Uterus (tissue), 4 donors: Measurements from ENCODE around the gene NQO2. TPM values are rescaled to one million over a fixed set of nuclear protein-coding genes. Genes with fewer than 3 reads are reported as not detected.

ENCODE experiments used
- DNase-seq, 2 donors: peaks; one replicate each; pipeline ENCODE4 v3.0.0-alpha.2; 2019 to 2020
- H3K27ac ChIP-seq, 2 donors: fragments of 200-600 bp; sonication (generic); 1 replicate in 1 of 2; 2 replicates in 1 of 2; pipeline ENCODE4 v1.5.1; 2016 to 2018
- H3K27me3 ChIP-seq, 2 donors: fragments of 200-600 bp; sonication (generic); one replicate each; pipeline ENCODE4 v1.5.1; 2018 to 2019; ENCODE audit warnings: control low read depth in 1 of 2
- H3K36me3 ChIP-seq, 2 donors: fragments of 200-600 bp; sonication (generic); one replicate each; pipeline ENCODE4 v1.5.1; 2019; ENCODE audit warnings: control low read depth in 1 of 2
- H3K4me1 ChIP-seq, 2 donors: fragments of 200-600 bp; sonication (generic); one replicate each; pipeline ENCODE4 v1.5.1; 2018 to 2019; ENCODE audit warnings: control low read depth in 1 of 2
- H3K4me3 ChIP-seq, 2 donors: fragments of 200-600 bp; sonication (generic); 1 replicate in 1 of 2; 2 replicates in 1 of 2; pipeline ENCODE4 v1.5.1; 2018 to 2019; ENCODE audit warnings: mild to moderate bottlenecking in 1 of 2
- H3K9me3 ChIP-seq, 2 donors: fragments of 200-600 bp; sonication (generic); one replicate each; pipeline ENCODE4 v1.5.1; 2019; ENCODE audit warnings: control low read depth in 1 of 2
- POLR2A ChIP-seq, 2 donors: fragments of 450-650 bp; IDR thresholded peaks; one replicate each; pipeline ENCODE4 v1.6.1; 2016; ENCODE audit warnings: antibody characterized with exemption in 2 of 2, mild to moderate bottlenecking in 1 of 2, moderate library complexity in 1 of 2
- intact Hi-C: fragments of 100-400 bp; cut with DNase I; formaldehyde crosslinking; loops from one replicate; pipeline ENCODE4 v1.15.1; 2023; ENCODE audit warnings: low total_unique reads
- total RNA-seq, 4 donors: library from RNA; depleted of rRNA in 3 of 4; stranded (reverse); fragments of >200 nt in 3 of 4; gene quantifications; one replicate each; pipeline versions ENCODE4 v1.1.0 to v1.2.4, GENCODE V29; 2014 to 2023
- TF ChIP-seq, protein P1 (sequence below), 4 experiments: fragments of 200-600 bp in 2 of 4; fragments of 450-650 bp in 2 of 4; sonication (generic) in 2 of 4; IDR thresholded peaks; one replicate each; pipeline ENCODE4 v1.5.1; 2016 to 2019; ENCODE audit warnings: antibody characterized with exemption in 4 of 4, mild to moderate bottlenecking in 2 of 4, moderate library complexity in 1 of 4
- donor health status: DM: yes; HTN: yes; CAD: no.

NQO2 gene
- total RNA-seq, 4 donors from 2014 or later, result 7.8 to 50.3 (median 21.6) TPM

DNA sequence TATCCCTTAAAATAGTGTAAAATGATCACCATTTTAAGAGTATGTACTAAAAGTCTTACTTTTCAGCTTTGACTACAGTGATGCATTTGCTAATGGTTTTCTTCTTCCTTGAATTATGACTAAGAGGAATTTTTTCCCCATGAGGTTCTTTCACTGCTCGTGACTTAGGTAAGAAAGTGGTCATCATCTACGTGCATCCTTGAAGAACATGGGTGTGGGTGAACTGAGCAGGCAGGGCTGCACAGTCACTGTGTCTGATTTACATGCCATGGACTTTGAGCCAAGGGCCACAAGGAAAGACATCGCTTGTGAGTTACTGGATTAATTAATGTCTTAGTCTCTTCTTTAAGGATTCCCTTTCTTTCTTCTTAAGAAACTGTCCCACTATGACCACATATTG is 33.3 kb downstream of the NQO2 start:
- H3K4me1 ChIP-seq, result no peaks in the 10 kb centered on the region

DNA sequence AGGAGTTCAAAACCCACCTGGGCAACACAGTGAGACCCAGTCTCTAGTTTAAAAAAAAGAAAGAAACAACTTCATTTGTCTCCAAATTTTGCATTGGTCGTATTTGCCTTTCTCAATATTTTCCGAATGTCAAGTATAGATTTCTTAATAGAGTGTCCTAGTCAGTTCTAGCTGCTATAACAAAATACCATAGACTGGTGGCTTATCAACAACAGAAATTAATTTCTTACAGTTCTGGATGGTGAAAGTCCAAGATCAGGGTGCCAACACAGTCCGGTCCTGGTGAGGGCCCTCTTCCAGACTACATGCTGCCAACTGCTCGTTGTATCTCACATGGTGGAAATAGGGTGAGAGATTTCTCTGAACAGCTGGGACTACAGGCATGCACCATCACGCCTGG is 34.0 kb downstream of the NQO2 start:
- no peak for DNase-seq
- intact Hi-C loops, result no loop called here
- no peaks in the 10 kb centered on the region for H3K4me1 ChIP-seq
- TF ChIP-seq, protein P1, sequence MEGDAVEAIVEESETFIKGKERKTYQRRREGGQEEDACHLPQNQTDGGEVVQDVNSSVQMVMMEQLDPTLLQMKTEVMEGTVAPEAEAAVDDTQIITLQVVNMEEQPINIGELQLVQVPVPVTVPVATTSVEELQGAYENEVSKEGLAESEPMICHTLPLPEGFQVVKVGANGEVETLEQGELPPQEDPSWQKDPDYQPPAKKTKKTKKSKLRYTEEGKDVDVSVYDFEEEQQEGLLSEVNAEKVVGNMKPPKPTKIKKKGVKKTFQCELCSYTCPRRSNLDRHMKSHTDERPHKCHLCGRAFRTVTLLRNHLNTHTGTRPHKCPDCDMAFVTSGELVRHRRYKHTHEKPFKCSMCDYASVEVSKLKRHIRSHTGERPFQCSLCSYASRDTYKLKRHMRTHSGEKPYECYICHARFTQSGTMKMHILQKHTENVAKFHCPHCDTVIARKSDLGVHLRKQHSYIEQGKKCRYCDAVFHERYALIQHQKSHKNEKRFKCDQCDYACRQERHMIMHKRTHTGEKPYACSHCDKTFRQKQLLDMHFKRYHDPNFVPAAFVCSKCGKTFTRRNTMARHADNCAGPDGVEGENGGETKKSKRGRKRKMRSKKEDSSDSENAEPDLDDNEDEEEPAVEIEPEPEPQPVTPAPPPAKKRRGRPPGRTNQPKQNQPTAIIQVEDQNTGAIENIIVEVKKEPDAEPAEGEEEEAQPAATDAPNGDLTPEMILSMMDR (IDR thresholded peaks at IDR 0.05), result no peak
- no peak for TF ChIP-seq POLR2A (IDR thresholded peaks at IDR 0.05)
- no peaks in the 10 kb centered on the region for H3K36me3 ChIP-seq
- no peak overlapping the region for H3K27ac ChIP-seq
- H3K27me3 ChIP-seq, result no peaks in the 10 kb centered on the region
- H3K4me3 ChIP-seq, result no peak overlapping the region
- no peaks in the 10 kb centered on the region for H3K9me3 ChIP-seq

More for the DNA sequence above, 33.3 kb downstream of the NQO2 start:
- intact Hi-C loops, result no loop called here
- Histone ChIP-seq H3K27me3 (no peaks in the 10 kb centered on the region), H3K4me3 (no peak overlapping the region), H3K9me3 (no peaks in the 10 kb centered on the region), H3K36me3 (no peaks in the 10 kb centered on the region), H3K27ac (no peak overlapping the region)
- no peak for DNase-seq
- TF ChIP-seq POLR2A (IDR thresholded peaks at IDR 0.05), result no peak

DNA sequence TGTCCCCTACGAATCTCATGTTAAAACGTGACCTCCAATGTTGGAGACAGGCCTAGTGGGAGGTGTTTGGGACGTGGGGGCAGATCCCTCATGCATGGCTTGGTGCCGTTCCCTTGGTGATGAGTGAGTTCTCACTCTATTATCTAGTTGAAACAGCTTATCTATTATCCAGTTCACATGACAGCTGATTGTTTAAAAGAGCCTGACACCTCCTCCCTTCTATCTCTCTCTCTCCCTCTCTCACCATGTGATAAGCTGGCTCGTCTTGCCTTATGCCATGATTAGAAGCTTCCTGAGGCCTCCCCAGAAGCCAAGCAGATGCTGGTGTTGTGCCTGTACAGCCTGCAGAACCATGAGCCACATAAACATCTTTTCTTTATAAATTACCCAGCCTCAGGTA is 35.7 kb downstream of the NQO2 start:
- intact Hi-C loops, result no loop called here
- no peak overlapping the region for H3K27ac ChIP-seq
- TF ChIP-seq, protein P1 (IDR thresholded peaks at IDR 0.05), result no peak
- TF ChIP-seq POLR2A (IDR thresholded peaks at IDR 0.05), result no peak

DNA sequence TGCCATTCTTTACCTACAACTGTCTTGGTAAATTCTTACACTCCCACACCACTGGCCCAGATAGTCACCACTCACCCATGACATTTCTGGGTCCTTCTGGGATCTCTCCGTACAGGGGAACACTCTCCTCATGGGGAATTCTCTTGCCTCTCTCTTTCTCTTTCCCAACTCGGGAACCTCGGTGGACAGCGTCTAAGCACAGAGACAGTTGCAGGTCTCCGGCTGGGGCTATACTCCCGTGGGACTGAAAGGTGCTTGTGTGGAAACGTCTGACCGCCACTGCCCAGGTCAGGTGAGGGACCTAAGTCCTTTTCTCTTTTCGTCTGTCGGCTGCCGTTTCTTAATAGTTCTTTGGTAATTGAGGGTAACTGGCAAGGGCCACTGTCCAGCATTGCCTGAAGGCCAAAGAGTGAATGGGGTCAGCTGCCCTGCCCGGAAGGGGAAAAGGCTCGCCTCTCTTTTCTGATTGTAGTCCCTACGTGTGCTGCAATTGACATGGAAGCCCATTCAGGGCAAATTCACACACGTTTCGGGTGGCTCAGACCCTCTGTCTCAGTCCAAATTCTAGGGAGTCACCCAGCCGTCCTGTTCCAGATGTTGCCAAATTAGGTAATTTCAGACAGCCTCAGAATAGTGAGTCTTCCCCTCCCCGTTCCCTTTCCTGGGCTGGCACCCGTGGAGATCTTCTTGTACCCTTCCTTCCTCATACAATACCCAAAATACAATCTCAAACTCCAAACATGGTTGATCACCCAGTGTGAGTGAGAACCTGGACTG is 37.4 kb downstream of the NQO2 start:
- intact Hi-C loops, result no loop called here
- TF ChIP-seq, protein P1 (IDR thresholded peaks at IDR 0.05), result no peak
- TF ChIP-seq POLR2A (IDR thresholded peaks at IDR 0.05), result no peak
- DNase-seq, result no peak
- Histone ChIP-seq H3K27ac (no peak overlapping the region), H3K27me3 (no peaks in the 10 kb centered on the region), H3K9me3 (no peaks in the 10 kb centered on the region), H3K4me3 (no peak overlapping the region), H3K36me3 (no peaks in the 10 kb centered on the region), H3K4me1 (no peaks in the 10 kb centered on the region)

More for the DNA sequence above, 35.7 kb downstream of the NQO2 start:
- no peaks in the 10 kb centered on the region for H3K36me3 ChIP-seq
- H3K4me1 ChIP-seq, result no peaks in the 10 kb centered on the region
- DNase-seq, result no peak
- H3K4me3 ChIP-seq, result no peak overlapping the region
- H3K27me3 ChIP-seq, result no peaks in the 10 kb centered on the region
- H3K9me3 ChIP-seq, result no peaks in the 10 kb centered on the region

DNA sequence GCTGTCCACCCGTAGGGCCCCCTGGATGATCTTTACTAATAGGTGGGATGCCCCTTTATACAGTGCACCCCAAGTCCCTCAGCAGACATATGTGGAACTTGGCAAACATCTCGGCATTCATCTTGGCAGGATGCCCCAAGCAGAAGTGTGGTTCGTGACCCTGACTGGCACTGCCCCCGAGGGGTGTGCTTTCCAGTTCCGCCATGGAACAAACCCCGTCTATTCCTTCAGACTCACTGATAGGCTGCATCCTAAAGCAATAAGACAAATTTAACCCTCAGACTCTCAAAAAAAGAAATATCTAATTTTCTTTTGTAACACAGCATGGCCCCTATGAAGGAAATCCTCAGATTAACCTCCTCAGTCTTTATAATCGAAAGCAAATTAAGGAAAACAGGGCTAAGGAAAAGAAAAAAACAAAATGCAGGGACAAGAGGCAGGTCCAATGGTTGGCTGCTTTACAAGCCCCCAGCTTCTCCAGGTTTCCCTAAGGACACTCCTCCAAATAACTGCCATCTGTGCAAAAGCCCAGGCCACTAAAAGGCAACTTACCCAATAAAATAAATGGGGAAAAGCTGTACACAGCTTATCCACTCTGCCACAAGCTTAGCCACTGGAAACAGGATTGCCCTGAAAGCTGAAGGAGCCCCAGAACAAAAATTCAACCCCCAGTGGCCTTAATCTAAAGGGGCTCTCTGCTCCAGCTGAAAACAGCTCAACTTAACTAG is 38.1 kb downstream of the NQO2 start:
- Histone ChIP-seq H3K4me3 (no peak overlapping the region), H3K36me3 (no peaks in the 10 kb centered on the region), H3K4me1 (no peaks in the 10 kb centered on the region), H3K9me3 (no peaks in the 10 kb centered on the region), H3K27me3 (no peaks in the 10 kb centered on the region), H3K27ac (no peak overlapping the region)
- no peak for TF ChIP-seq POLR2A (IDR thresholded peaks at IDR 0.05)
- intact Hi-C loops, result no loop called here
- DNase-seq, result no peak

DNA sequence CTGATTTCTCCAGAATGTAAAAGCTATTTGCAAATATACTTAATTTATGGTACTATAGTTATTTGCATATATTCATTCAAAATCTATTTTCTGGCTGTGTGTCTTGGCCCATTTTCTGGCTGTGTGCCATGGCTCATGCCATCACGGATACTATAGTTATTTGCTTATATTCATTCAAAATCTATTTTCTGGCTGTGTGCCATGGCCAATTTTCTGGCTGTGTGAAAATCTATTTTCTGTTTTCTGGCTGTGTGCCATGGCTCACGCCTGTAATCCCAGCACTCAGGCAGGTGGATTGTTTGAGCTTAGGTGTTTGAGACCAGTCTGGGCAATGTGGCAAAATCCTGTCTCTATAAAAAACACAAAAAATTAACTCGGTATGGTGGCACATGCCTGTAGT is 39.7 kb downstream of the NQO2 start:
- H3K36me3 ChIP-seq, result no peaks in the 10 kb centered on the region
- H3K4me1 ChIP-seq, result no peaks in the 10 kb centered on the region
- no peaks in the 10 kb centered on the region for H3K27me3 ChIP-seq
- TF ChIP-seq, protein P1 (IDR thresholded peaks at IDR 0.05), result no peak
- no peak for TF ChIP-seq POLR2A (IDR thresholded peaks at IDR 0.05)
- intact Hi-C loops, result no loop called here
- DNase-seq, result no peak
- H3K4me3 ChIP-seq, result no peak overlapping the region
- no peak overlapping the region for H3K27ac ChIP-seq
- no peaks in the 10 kb centered on the region for H3K9me3 ChIP-seq
